ENCODE data around the gene PLEKHM3. TPM values are rescaled to one million over a fixed set of nuclear protein-coding genes. Genes with fewer than 3 reads are reported as not detected.
"Not testable (repeated sequence)": the region's sequence is repeated elsewhere in the genome, so short reads cannot be mapped to it uniquely, and the experiment has no call there.

The PLEKHM3 gene
- total RNA-seq, 1 donor from 2014 or later = 2.5 TPM

DNA sequence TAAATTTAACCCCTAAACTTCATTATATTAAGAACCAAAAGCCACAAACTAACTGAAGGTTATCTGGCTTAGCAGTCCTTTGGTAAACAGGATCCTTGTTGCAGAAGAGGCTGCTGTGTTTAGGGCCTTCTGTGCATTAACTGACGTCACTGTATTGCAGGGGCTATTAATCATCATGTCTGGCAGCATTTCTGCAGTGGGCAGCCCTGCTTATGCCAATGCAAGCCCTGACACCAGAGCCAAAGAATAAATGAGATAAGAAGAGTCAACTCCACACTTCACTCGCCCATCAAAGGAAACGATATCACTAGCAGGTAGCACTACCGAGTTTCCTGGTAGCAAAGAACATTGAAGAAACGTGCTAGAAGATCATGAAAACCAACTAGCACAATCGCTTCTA lies 110.6 kb downstream of the PLEKHM3 start:
- H3K4me3 ChIP-seq (ENCODE audit: low read depth, low read length) = no peak overlapping the region
- TF ChIP-seq, protein P1, sequence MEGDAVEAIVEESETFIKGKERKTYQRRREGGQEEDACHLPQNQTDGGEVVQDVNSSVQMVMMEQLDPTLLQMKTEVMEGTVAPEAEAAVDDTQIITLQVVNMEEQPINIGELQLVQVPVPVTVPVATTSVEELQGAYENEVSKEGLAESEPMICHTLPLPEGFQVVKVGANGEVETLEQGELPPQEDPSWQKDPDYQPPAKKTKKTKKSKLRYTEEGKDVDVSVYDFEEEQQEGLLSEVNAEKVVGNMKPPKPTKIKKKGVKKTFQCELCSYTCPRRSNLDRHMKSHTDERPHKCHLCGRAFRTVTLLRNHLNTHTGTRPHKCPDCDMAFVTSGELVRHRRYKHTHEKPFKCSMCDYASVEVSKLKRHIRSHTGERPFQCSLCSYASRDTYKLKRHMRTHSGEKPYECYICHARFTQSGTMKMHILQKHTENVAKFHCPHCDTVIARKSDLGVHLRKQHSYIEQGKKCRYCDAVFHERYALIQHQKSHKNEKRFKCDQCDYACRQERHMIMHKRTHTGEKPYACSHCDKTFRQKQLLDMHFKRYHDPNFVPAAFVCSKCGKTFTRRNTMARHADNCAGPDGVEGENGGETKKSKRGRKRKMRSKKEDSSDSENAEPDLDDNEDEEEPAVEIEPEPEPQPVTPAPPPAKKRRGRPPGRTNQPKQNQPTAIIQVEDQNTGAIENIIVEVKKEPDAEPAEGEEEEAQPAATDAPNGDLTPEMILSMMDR (conservative IDR thresholded peaks at IDR 0.05; ENCODE audit: low read depth, low read length) = no peak
- DNase-seq (ENCODE audit: low read depth) = no peak

DNA sequence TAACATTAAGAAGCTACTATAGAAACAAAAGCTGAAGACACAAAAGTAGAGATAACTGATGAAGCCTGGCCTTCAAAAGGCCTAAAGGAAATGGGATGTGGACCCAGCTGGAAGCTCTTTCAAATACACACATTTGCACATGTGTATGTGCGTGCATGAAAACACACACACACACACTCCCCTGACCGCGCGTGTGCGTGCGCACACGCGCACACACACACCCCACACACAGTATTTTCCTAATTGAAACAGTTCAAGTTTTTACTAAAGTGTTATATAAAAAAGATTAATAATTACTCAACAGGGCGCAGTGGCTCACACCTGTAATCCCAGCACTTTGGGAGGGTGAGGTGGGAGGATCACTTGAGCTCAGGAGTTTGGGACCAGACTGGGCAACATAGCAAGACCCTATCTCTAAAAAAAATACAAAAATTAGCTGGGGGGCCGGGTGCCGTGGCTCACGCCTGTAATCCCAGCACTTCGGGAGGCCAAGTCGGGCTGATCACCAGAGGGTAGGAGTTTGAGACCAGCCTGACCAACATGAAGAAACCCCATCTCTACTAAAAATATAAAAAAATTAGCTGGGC lies 111.5 kb downstream of the PLEKHM3 start:
- DNase-seq (ENCODE audit: low read depth) = no peak
- TF ChIP-seq, protein P1 (conservative IDR thresholded peaks at IDR 0.05; ENCODE audit: low read depth, low read length) = no peak
- H3K4me3 ChIP-seq (ENCODE audit: low read depth, low read length) = no peak overlapping the region

DNA sequence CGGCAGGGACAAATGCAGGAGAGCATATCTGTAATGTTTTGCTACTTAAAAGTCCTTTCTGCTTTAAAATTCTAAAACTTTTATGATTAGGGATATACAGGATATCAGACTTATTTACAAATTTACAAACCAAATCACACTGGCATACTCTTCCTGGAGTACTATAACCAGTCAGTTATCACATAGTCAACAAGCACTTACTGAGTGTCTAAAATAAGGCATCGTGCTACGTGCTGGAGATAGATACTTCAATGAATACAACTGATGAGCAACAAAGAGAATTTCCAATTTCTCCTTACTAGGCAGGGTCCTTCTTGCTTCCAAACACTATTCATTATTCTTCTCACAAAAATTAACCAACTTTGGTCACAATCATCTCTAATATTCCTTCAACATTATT lies 113.5 kb downstream of the PLEKHM3 start:
- TF ChIP-seq, protein P1 (conservative IDR thresholded peaks at IDR 0.05; ENCODE audit: low read depth, low read length) = no peak
- no peak for DNase-seq (ENCODE audit: low read depth)
- no peak overlapping the region for H3K4me3 ChIP-seq (ENCODE audit: low read depth, low read length)

DNA sequence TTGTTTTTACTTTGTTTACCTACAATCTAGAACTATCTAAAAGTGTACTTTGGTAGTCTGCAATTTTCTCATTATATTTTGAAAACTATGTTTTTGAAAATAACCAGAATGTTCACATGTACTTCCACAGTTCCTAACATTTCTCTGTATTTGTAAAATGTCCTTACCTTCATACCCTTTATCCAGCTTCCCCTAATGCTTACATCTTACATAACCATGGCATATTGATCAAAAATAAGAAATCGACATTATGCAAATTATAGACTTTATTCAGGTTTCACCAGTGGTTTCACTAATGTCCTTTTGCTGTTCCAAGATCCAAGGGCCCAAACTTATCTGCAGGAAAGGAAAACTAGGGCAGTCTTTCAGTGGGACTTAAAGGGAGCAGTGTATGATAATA lies 114.1 kb downstream of the PLEKHM3 start:
- DNase-seq (ENCODE audit: low read depth) = no peak
- no peak overlapping the region for H3K4me3 ChIP-seq (ENCODE audit: low read depth, low read length)
- TF ChIP-seq, protein P1 (conservative IDR thresholded peaks at IDR 0.05; ENCODE audit: low read depth, low read length) = no peak

DNA sequence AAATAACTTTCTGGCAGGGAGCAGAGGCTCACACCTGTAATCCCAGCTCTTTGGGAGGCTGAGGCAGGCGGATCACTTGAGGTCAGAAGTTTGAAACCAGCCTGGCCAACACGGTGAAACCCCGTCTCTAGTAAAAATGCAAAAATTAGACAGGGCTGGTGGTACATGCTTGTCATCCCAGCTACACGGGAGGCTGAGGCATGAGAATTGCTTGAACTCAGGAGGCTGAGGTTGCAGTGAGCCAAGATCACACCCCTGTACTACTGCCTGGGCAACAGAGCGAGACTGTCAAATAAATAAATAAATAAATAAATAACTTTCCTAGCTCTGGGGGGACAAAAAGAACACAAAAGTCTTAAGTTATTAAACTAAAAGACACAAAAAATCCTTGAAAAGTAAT lies 118.8 kb downstream of the PLEKHM3 start:
- H3K4me3 ChIP-seq (ENCODE audit: low read depth, low read length); DNase-seq (ENCODE audit: low read depth): not testable (repeated sequence)

DNA sequence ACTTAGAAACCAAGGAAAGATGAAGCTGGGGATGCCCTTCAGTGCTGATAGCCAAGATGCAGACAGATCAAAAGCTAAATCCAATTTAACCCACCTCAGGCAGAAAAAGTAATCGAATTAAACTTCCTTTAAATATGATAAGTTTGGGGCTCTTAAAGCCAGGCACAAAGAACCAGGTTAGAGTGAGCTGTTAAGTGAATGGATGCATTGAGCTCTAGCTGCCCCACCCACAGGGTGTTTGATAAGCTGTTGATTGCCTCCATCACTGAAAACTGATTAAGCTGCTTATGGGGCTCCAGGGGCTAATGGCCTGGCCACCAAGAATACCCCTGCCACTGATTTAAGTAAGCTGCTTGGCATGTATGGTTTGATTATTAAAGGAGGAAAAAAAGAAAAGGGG lies 119.8 kb downstream of the PLEKHM3 start:
- DNase-seq (ENCODE audit: low read depth) = no peak
- no peak overlapping the region for H3K4me3 ChIP-seq (ENCODE audit: low read depth, low read length)
- TF ChIP-seq, protein P1 (conservative IDR thresholded peaks at IDR 0.05; ENCODE audit: low read depth, low read length) = no peak

DNA sequence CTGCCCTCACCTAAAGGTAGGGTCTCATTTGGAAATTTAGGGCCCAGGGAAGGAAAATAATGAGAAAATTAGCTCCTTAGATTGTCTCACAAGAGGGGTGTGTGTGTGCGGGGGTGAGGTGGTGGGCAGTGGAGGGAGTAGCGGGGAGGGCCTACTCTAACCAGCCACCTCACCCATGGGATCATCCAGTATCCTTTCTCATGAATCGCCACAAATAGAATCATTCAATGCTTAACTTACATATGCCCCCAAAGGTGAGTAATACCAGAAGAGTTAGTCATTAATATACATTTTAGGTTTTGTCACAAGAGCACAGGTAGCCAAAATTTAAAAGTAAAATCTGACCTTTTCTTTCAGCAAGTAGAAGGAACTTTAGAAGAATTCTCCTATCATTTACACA lies 122.1 kb downstream of the PLEKHM3 start:
- no peak for DNase-seq (ENCODE audit: low read depth)
- no peak overlapping the region for H3K4me3 ChIP-seq (ENCODE audit: low read depth, low read length)
- TF ChIP-seq, protein P1 (conservative IDR thresholded peaks at IDR 0.05; ENCODE audit: low read depth, low read length) = no peak
